ENCODE data around the gene JARID2.

DNA sequence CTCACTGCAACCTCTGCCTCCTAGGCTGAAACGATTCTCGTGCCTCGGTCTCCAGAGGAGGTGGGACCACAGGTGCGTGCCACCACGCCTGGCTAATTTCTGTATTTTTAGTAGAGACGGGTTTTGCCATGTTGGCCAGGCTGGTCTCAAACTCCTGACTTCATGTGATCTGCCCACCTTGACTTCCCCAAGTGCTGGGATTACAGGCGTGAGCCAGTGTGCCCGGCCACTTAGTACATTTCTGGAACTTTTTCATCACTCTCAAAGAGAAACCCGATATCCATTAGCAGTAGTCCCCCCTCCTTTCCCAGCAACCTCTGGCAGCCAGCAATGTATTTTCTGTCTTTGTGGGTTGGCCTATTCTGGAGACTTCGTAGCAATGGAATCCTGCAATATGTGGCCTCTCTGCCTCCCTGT, 109.8 kb downstream of the JARID2 start:
- TF ChIP-seq, protein P1, sequence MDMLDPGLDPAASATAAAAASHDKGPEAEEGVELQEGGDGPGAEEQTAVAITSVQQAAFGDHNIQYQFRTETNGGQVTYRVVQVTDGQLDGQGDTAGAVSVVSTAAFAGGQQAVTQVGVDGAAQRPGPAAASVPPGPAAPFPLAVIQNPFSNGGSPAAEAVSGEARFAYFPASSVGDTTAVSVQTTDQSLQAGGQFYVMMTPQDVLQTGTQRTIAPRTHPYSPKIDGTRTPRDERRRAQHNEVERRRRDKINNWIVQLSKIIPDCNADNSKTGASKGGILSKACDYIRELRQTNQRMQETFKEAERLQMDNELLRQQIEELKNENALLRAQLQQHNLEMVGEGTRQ (CRISPR knock-in tag; IDR thresholded peaks at IDR 0.05): no peak
- TF ChIP-seq, protein P2, sequence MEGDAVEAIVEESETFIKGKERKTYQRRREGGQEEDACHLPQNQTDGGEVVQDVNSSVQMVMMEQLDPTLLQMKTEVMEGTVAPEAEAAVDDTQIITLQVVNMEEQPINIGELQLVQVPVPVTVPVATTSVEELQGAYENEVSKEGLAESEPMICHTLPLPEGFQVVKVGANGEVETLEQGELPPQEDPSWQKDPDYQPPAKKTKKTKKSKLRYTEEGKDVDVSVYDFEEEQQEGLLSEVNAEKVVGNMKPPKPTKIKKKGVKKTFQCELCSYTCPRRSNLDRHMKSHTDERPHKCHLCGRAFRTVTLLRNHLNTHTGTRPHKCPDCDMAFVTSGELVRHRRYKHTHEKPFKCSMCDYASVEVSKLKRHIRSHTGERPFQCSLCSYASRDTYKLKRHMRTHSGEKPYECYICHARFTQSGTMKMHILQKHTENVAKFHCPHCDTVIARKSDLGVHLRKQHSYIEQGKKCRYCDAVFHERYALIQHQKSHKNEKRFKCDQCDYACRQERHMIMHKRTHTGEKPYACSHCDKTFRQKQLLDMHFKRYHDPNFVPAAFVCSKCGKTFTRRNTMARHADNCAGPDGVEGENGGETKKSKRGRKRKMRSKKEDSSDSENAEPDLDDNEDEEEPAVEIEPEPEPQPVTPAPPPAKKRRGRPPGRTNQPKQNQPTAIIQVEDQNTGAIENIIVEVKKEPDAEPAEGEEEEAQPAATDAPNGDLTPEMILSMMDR (IDR thresholded peaks at IDR 0.05): no peak
- no peak for TF ChIP-seq ELF4 (CRISPR knock-in tag; IDR thresholded peaks at IDR 0.05; ENCODE audit: low read depth)
- no peak for TF ChIP-seq KAT7 (CRISPR knock-in tag; IDR thresholded peaks at IDR 0.05; ENCODE audit: borderline replicate concordance)
- TF ChIP-seq TEAD1 (CRISPR knock-in tag; IDR thresholded peaks at IDR 0.05): no peak
- no peak for TF ChIP-seq FOXJ3 (CRISPR knock-in tag; IDR thresholded peaks at IDR 0.05; ENCODE audit: borderline replicate concordance)

Measured in WTC11 (cell line).